GM19099 (cell line): Measurements from ENCODE around the gene HES5.

Source experiments
- POLR2A ChIP-seq: IDR thresholded peaks from 3 replicates; pipeline ENCODE4 v1.6.1; 2011; ENCODE audit warnings: low read depth; ENCODE audit not compliant: insufficient read length; ENCODE audit errors: extremely low read depth

HES5 gene

GRCh38 chr1:2553871-2554620, 24.0 kb upstream of the HES5 start:
- no peak for TF ChIP-seq POLR2A

- TF ChIP-seq POLR2A = no peak
These were observed 22.1 kb upstream of the HES5 start for GRCh38 chr1:2552189-2552588.

DNA sequence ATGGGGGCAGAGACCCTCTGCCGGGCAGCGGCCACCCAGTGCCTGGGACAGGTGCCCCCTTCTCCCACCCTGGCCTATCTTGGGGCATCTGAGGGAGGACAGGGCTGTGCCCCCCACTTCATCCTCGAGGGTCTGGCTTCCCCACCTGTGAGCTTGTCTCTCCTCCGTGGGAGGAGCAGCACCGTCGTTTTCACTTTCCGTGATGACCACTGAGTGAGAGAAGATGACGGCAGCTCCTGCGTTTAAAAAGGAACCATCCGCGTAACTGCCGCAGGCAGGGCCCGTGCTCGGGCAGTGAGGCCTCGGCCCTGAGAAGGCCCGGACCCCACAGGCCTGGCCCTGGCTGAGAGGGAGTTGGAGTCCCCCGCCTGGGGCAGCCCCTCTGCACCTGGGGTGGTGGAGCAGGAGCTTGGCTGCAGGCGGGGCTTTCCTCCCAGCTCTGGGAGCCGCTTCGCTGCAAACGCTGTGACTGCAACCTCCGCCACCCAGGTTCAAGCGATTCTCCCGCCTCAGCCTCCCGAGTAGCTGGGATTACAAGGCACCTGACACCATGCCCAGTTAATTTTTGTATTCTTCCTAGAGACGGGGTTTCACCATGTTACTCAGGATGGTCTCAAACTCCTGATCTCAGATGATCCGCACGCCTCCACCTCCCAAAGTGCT, 19.4 kb upstream of the HES5 start:
- peak; percentile 32 for TF ChIP-seq POLR2A

DNA sequence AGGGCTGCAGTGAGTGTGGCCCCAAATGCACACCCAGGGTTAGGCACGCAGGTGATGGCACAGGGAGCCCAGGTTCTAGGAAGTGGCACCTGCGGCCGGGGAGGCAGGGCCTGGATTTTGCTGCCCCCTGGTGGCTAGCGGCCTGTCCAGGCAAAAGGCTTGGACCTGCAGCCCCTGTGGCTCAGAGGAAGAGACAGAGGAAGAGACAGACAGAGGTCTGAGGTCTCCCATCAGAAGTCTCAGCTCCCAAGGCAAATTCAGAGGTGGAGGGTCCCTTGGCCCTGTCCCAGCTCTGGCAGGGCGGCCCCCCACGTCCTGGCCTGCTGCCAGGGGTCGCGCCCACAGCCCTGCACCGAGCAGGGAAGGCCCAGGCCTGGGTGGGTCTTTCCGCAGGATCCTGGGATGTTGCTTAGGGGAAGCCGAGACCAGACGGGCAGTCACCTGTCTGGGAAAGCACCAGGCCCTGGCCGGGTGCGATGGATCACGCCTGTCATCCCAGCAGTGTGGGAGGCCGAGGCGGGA, 18.1 kb upstream of the HES5 start:
- TF ChIP-seq POLR2A = no peak

DNA sequence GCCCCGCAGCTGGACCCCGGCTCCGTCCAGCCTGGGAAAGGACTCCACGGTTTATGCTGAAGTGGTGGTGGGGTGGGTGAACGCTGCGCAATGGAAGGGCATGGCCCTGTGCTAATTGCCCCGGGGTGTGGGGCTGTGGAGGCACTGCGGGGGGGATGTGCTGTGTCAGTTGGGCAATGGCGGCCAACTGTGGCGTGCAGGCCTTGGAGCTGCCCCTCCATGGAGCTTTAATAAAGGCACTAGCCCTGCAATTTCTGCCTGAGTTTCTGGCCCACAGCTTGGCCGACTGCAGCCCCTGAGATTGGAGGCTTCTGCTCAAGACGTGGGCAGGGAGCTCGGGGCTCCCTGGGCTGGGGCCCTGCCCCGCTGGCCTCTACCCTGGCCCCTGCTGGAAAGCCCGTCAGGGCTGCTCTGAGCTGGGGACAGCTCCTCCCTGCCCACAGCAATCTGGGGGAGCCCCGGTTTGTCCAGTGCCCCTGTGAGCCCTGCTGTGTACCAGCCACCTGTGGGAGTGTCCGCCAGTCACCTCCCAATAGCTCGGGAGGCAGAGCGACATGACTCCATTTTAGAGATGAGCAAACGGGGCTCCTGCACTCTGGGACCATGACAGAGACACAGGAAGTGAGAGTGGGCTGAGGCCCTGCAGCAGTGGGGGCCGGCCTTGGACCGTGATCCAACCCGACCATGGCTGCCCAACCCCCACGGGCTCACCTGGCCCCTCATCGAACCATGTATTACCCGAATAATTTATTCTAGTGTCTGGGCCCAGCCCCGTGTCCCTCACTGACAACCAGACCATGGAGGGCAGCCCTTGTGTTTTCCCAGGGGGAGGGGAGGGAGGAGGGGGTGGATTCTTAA, 17.4 kb upstream of the HES5 start:
- TF ChIP-seq POLR2A = peak; percentile 17

DNA sequence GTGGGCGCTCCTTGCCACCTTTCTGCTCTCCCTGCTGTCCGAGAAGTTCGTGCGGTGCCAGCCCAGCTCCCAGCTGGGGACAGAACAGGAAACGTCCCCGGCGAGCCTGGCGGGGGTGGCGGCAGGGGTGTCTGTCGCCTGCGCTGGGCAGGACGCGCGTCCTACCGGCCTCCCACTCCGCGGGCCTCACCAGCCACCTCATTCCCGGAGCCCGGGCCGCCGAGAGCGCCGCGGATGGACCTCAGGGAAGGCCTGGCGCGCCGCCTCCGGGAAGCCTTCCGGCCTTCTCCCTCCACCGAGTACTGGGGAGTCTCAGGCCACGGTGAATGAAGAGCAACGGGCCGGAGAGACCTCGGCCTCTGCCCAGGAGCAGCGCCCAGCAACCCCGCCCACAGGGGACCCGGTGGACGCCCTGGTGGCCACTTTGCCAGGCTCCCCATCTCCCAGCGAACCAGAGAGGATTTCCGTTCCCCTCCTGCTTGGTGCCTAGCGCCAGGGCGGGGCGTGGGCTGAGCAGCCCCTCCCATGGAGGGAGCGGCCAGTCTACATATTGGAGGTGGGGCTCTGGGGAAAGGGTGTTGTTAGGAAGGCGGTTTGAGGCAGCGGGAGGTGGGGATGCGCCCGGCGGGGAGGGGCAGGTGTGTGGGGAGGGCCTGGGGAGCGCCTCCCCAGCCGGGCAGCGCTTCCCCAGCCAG, 16.6 kb upstream of the HES5 start:
- TF ChIP-seq POLR2A = peak; percentile 53

GRCh38 chr1:2545754-2546514, 15.9 kb upstream of the HES5 start:
- peak; percentile 98 for TF ChIP-seq POLR2A

DNA sequence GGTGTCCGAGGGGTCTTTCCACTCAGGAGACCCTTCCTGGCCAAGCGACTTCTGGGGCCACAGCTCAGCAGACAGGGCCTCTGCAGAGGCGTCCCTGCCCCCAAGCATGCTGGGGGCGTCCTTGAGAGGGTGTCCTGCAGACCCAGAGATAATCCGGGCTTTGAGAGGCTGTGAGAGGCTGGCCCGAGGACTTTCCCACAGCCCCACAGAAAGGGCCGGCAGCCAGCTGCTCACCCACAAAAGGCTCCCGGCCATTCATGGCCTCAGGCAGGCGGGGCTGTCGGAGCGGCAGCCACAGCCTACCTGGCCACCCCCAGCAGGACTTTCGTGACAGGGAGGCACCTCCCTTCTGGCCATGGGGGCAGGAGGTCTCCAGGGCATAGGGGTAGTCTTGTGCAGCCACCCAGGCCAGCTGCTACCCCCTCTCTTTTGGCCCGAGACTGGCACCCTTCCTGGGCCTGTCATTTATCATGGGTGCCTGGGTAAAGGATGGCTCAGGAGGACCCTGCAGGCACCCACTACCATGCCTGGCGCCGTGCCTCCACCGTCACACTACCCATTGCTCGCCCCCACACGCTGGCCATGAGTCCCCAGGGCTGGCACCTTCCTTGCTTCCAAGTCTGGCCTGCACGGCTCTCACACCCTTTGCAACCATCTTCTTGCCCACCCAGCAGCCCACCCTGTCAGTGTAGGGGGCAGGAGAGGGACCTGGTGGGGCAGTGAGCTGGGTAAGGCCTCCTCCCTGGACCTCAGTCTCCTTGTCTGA, 15.0 kb upstream of the HES5 start:
- TF ChIP-seq POLR2A = no peak

GRCh38 chr1:2544093-2544874, 14.2 kb upstream of the HES5 start:
- no peak for TF ChIP-seq POLR2A

- TF ChIP-seq POLR2A = no peak
These were observed 13.6 kb upstream of the HES5 start for GRCh38 chr1:2543543-2544092.

DNA sequence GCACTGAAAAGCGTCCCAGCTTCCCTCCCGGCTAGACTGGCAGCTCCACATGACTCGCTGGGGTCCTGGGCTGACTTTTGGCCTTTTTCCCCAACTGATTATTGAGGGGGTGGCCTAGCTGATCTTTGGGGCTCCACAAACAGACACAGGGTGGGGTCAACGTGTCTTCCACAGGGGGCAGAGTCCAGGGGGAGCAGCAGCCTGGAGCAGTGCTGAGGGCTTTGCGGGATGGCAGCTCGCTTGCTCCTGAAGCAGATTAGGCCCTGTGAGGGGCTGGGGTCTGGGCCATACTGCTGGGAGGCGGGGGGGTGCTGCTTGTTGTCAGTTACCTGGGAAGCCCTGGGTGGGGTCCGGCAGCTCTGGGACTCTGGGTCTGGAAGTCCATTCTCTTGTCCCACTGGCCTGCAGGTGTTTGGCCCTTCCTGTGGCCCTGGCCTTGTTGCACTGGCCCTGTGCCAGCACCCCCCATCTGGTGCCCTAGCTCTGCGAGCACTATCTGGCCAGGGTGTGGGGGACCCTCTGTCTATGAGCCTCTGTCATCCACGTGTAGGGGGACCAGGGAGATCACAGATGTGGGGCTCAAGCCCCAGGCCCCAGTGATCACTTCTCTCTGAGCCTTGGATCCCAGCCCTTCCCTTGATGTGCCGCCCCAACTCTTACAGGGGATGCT, 12.3 kb upstream of the HES5 start:
- TF ChIP-seq POLR2A = no peak
